ENCODE measurements around the gene RNF223.
A peak's percentile ranks its signal among the peaks of the same experiment; 100 is the strongest.
"Not testable (repeated sequence)": the region's sequence is repeated elsewhere in the genome, so short reads cannot be mapped to it uniquely, and the experiment has no call there.

RNF223 gene

DNA sequence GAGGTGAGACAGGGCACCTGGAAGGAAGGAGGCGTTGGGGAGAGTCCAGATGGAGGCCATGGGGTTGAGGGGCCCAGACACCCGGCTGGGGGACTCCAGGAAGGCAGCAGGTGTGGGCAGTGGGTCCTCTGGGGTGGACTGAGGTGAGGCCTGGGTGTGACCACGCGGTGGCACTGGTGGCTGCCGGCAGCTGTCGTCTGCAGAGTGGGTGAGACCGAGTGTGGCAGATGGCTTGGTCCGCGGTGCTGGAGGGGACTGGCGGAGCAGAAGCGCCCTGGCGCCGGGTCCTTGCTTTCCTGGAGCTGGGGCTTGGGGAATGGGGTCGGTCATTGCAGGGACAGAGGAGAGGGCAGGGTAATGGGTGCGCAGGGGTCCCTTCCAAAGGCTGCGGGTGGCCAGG lies 41.7 kb downstream of the RNF223 start:
- no peak overlapping the region for H3K4me3 ChIP-seq (ENCODE audit: low read length)
- TF ChIP-seq CTCF (conservative IDR thresholded peaks at IDR 0.05; ENCODE audit: low read length), result no peak
- DNase-seq (ENCODE audit: low read depth), result no peak

- no peak for TF ChIP-seq CTCF (conservative IDR thresholded peaks at IDR 0.05; ENCODE audit: low read length)
- no peak overlapping the region for H3K4me3 ChIP-seq (ENCODE audit: low read length)
Measured at GRCh38 chr1:1031659-1032235, 42.4 kb downstream of the RNF223 start.

GRCh38 chr1:1030867-1031658 lies 43.0 kb downstream of the RNF223 start:
- not testable (repeated sequence) for DNase-seq (ENCODE audit: low read depth); H3K4me3 ChIP-seq (ENCODE audit: low read length)

More at GRCh38 chr1:1031659-1032235, 42.4 kb downstream of the RNF223 start:
- no peak for DNase-seq (ENCODE audit: low read depth)

GRCh38 chr1:1027791-1028190 lies 46.3 kb downstream of the RNF223 start:
- TF ChIP-seq CTCF (conservative IDR thresholded peaks at IDR 0.05; ENCODE audit: low read length), result no peak
- no peak overlapping the region for H3K4me3 ChIP-seq (ENCODE audit: low read length)
- no peak for DNase-seq (ENCODE audit: low read depth)

DNA sequence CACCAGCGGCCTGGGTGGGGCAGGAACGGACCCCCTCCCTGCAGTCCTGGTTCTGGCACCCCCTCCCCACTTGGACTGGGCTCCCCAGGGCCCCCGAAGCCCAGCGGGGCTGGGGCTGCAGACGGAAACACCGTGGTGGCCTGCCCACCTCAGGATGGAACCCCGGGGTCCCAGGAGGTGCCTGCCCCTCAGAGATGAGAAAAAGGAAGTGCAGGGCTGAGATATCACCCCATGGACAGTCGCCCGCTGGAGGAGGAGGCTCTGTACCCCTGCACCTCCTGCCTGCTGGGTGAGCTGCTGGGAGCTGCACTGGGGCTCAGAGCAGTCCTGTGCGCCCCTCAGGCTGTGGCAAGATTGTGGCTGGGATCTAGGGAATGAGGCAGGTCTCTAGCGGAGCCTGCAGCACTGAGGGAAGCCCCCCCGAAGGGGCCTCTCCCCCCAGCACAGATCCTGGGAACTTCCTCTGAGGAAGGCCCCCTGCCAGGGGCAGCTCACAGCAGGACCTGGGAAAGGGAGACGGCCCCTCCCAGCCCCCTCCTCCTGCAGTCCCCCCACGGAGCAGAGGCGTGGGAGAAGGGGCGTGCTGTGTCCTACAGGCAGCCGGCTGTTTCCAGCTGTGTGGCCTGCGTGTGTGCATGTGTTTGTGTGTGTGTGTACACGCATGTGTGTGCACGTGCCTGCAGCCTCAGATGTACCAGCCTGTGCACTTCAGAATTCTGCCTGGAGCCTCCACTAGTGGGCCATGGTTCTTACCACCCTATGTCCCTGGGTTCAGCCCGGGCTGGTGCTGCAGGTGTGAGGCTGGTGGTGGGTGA lies 47.3 kb downstream of the RNF223 start:
- no peak overlapping the region for H3K4me3 ChIP-seq (ENCODE audit: low read length)
- no peak for TF ChIP-seq CTCF (conservative IDR thresholded peaks at IDR 0.05; ENCODE audit: low read length)
- no peak for DNase-seq (ENCODE audit: low read depth)

DNA sequence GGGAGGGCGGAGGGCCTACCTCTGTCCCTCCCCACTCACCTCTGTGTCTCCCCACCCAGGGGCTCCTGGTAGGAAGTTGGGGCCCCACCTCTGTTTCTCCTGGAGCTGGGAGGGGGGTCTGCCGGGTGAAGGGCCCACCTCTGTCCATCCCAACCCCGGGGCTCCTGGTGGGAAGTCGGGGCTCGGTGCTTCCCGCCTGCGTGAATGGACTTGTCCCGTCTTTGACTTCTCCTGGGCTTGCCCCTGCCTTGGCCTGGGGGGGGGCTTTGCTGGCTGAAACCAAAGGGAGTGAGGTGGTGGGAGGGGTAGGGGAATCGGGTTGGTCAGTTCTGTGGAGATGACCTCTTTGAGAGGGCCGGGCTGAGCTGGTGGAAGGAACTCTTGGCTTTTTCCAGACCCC lies 48.4 kb downstream of the RNF223 start:
- TF ChIP-seq CTCF (conservative IDR thresholded peaks at IDR 0.05; ENCODE audit: low read length), result no peak
- DNase-seq (ENCODE audit: low read depth), result no peak
- H3K4me3 ChIP-seq (ENCODE audit: low read length), result no peak overlapping the region

DNA sequence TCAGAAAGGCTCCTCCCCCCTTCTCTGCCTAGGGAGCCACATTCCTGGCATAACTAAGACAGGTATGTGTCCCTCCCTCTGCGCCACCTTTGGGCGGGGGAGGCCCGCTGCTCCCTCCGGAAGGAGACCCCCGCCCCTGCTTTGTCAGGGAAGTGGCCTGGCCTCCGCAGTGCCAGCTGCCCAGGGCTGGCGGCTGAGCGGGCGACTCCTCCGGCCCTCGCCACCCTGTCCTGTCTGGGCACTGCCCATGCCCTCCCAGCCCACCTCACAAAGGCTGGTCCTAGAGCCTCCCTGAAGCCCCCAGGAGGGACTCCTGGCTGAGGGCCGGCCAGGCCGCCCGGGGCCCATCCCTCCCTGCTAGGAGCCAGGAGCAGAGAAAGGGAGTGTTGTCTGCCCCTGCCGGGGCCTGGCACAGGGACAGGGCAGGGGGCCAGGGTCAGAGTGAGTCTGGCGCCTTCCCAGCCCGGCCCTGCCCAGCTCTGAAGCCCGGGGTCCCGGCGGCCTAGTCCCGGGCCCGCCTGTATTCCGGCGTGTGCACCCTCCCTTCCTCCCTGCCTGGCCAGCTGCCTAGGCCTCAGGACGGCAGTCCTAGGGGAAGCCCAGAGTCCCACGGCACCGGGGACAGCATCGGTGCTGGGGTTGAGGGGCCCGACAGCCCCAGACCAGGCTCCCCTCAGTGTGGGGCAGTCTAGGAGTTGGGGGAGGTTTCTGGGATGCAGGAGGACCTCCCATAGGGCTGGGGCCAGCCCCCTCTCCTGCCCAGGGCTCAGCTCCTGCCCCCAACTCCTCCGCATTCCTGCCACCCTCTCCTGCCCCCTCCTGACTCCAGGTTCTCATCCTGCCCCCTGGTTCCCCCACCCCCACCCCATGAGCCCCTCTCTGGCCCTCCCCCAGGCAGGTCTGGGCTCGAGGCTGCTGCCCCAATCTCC lies 49.1 kb downstream of the RNF223 start:
- no peak for TF ChIP-seq CTCF (conservative IDR thresholded peaks at IDR 0.05; ENCODE audit: low read length)
- DNase-seq (ENCODE audit: low read depth), result peak; percentile 25
- no peak overlapping the region for H3K4me3 ChIP-seq (ENCODE audit: low read length)
